Endothelial cell of umbilical vein (primary cell): Measurements from ENCODE around the gene LNPEP.

Source experiments
- MAX ChIP-seq: IDR thresholded peaks from 2 replicates; pipeline ENCODE4 v1.6.1; 2011; ENCODE audit not compliant: insufficient read depth, insufficient read length
- POLR2A ChIP-seq: IDR thresholded peaks from 2 replicates; pipeline ENCODE4 v1.6.1; 2012; ENCODE audit warnings: low read depth, mild to moderate bottlenecking, control low read depth, low read length
- TF ChIP-seq, protein P1 (sequence below), 2 donors: IDR thresholded peaks; 1 replicate in 1 of 2; 2 replicates in 1 of 2; pipeline ENCODE4 v1.5.1; 2011; ENCODE audit warnings: low read length in 2 of 2, mild to moderate bottlenecking in 2 of 2, moderate library complexity in 2 of 2, control low read depth in 1 of 2, inconsistent platforms in 1 of 2, low read depth in 1 of 2; ENCODE audit not compliant: insufficient read depth in 1 of 2; ENCODE audit errors: extremely low read depth in 1 of 2

DNA sequence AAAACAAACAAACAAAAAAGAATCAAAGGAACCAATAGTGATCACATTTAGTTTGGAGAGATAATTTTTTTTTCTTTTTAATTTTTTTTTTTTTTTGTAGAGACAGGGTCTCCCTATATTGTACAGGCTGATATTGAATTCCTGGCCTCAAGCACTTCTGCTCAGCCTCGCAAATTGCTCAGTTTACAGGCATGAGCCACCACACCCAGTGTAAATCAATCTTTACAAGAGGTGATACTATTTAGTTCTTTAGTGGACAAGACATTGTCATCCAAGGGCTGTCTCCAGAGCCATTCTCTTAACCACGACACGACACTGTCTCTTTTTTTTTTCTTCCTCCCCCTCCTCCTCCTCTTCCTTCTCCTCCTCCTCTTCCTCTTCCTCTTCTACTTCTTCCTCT, 30.0 kb upstream of the LNPEP start:
- TF ChIP-seq, protein P1, sequence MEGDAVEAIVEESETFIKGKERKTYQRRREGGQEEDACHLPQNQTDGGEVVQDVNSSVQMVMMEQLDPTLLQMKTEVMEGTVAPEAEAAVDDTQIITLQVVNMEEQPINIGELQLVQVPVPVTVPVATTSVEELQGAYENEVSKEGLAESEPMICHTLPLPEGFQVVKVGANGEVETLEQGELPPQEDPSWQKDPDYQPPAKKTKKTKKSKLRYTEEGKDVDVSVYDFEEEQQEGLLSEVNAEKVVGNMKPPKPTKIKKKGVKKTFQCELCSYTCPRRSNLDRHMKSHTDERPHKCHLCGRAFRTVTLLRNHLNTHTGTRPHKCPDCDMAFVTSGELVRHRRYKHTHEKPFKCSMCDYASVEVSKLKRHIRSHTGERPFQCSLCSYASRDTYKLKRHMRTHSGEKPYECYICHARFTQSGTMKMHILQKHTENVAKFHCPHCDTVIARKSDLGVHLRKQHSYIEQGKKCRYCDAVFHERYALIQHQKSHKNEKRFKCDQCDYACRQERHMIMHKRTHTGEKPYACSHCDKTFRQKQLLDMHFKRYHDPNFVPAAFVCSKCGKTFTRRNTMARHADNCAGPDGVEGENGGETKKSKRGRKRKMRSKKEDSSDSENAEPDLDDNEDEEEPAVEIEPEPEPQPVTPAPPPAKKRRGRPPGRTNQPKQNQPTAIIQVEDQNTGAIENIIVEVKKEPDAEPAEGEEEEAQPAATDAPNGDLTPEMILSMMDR (IDR thresholded peaks at IDR 0.05; ENCODE audit: extremely low read depth in 1 of 2, insufficient read depth in 1 of 2, low read depth in 1 of 2, low read length in 2 of 2): no peak
- no peak for TF ChIP-seq POLR2A
- no peak for TF ChIP-seq MAX
